SK-N-SH (cell line): ENCODE data around the gene MED8. TPM values are rescaled to one million over a fixed set of nuclear protein-coding genes. Genes with fewer than 3 reads are reported as not detected.

ENCODE experiments used
- CTCF ChIA-PET: fragments of 300-600, 350-600 bp; formaldehyde crosslinking; extraction: SDS; loops from one replicate; lab custom pipeline; 2021; lab: Yijun Ruan, JAX
- POLR2A ChIA-PET: fragments of 350-600 bp; sonication (Branson Sonifier 250); formaldehyde crosslinking; extraction: SDS; loops from one replicate; lab custom pipeline; 2020; ENCODE audit warnings: antibody characterized with exemption, inconsistent platforms; lab: Yijun Ruan, JAX
- DNase-seq: peaks from one replicate; pipeline ENCODE4 v3.0.0; 2012
- H2AFZ ChIP-seq: fragments of 200-600 bp; sonication (generic); 2 replicates; pipeline ENCODE4 v1.8.1; 2016; ENCODE audit warnings: antibody characterized with exemption, mild to moderate bottlenecking, low read depth
- H3F3A ChIP-seq: fragments of 200-600 bp; sonication (generic); replicated peaks from 2 replicates; pipeline ENCODE3; 2016; ENCODE audit warnings: antibody characterized with exemption, mild to moderate bottlenecking; ENCODE audit not compliant: insufficient read depth
- H3K27ac ChIP-seq, 2 experiments: fragments of 200-500 bp in 1 of 2; fragments of 200-600 bp in 1 of 2; sonication (Bioruptor generic) in 1 of 2; sonication (generic), shearing (Covaris generic) in 1 of 2; 2 replicates each; pipeline versions ENCODE4 v1.5.1 to v1.6.1; 2014 to 2016; ENCODE audit warnings: low read depth in 2 of 2, inconsistent platforms in 1 of 2, low read length in 1 of 2, mild to moderate bottlenecking in 1 of 2, mixed read lengths in 1 of 2
- H3K27me3 ChIP-seq: fragments of 200-600 bp; sonication (generic), shearing (Covaris generic); 2 replicates; pipeline ENCODE4 v1.6.1; 2016; ENCODE audit warnings: mixed run types; ENCODE audit not compliant: insufficient read depth
- H3K36me3 ChIP-seq, 2 experiments: fragments of 200-500 bp in 1 of 2; fragments of 200-600 bp in 1 of 2; sonication (Bioruptor generic) in 1 of 2; sonication (generic) in 1 of 2; replicated peaks in 1 of 2; 2 replicates each; pipeline versions ENCODE3 to v1.5.1; 2014 to 2016; ENCODE audit warnings: low read length in 1 of 2, mild to moderate bottlenecking in 1 of 2; ENCODE audit not compliant: insufficient read depth in 2 of 2, control insufficient read depth in 1 of 2
- H3K4me1 ChIP-seq, 2 experiments: fragments of 200-500 bp in 1 of 2; fragments of 200-600 bp in 1 of 2; sonication (Bioruptor generic) in 1 of 2; sonication (generic), shearing (Covaris generic) in 1 of 2; 2 replicates each; pipeline versions ENCODE4 v1.5.1 to v1.6.1; 2014 to 2016; ENCODE audit warnings: low read depth in 1 of 2, low read length in 1 of 2, mixed run types in 1 of 2; ENCODE audit not compliant: insufficient read depth in 2 of 2, control insufficient read depth in 1 of 2
- H3K4me2 ChIP-seq: fragments of 200-600 bp; sonication (generic), shearing (Covaris generic); 2 replicates; pipeline ENCODE4 v1.6.1; 2017; ENCODE audit warnings: mixed run types
- H3K4me3 ChIP-seq, 2 experiments: fragments of 200-500 bp in 1 of 2; fragments of 200-600 bp in 1 of 2; sonication (Bioruptor generic) in 1 of 2; sonication (generic), shearing (Covaris generic) in 1 of 2; 2 replicates each; pipeline versions ENCODE4 v1.5.1 to v1.8.1; 2014 to 2016; ENCODE audit warnings: low read depth in 2 of 2, inconsistent platforms in 1 of 2, low read length in 1 of 2, mild to moderate bottlenecking in 1 of 2, mixed read lengths in 1 of 2, moderate library complexity in 1 of 2
- H3K79me2 ChIP-seq: fragments of 200-600 bp; sonication (generic); 2 replicates; pipeline ENCODE4 v1.8.1; 2017; ENCODE audit warnings: mild to moderate bottlenecking; ENCODE audit not compliant: insufficient read depth
- H3K9ac ChIP-seq: fragments of 200-600 bp; sonication (generic); 2 replicates; pipeline ENCODE4 v1.6.1; 2017; ENCODE audit warnings: mixed run types
- H3K9me2 ChIP-seq: fragments of 200-600 bp; sonication (generic); 2 replicates; pipeline ENCODE4 v1.6.1; 2017; ENCODE audit warnings: mixed run types
- H3K9me3 ChIP-seq: fragments of 200-600 bp; sonication (generic); 2 replicates; pipeline ENCODE4 v1.6.1; 2017; ENCODE audit warnings: mixed run types, mild to moderate bottlenecking, moderate library complexity
- H4K20me1 ChIP-seq: fragments of 200-600 bp; sonication (generic); 2 replicates; pipeline ENCODE4 v1.6.1; 2017; ENCODE audit warnings: mild to moderate bottlenecking, mixed run types; ENCODE audit not compliant: insufficient read depth
- EZH2phosphoT487 ChIP-seq: fragments of 200-600 bp; sonication (generic); IDR thresholded peaks from 2 replicates; pipeline ENCODE4 v1.6.1; 2017; ENCODE audit warnings: low read depth, mixed run types, mild to moderate bottlenecking, antibody characterized with exemption, moderate library complexity, borderline replicate concordance
- FOSL2 ChIP-seq: IDR thresholded peaks from 2 replicates; pipeline ENCODE4 v1.4.0; 2012; ENCODE audit warnings: low read depth, mild to moderate bottlenecking, moderate library complexity, borderline replicate concordance
- FOXJ3 ChIP-seq: sonication (generic); formaldehyde crosslinking; IDR thresholded peaks from 2 replicates; pipeline ENCODE4 v1.5.1; 2020; ENCODE audit warnings: mild to moderate bottlenecking, missing genetic modification reagents
- GABPA ChIP-seq: IDR thresholded peaks from 2 replicates; pipeline ENCODE4 v1.4.0; 2012; ENCODE audit warnings: low read depth, mild to moderate bottlenecking
- IRF3 ChIP-seq: fragments of 150-350 bp; IDR thresholded peaks from 2 replicates; pipeline ENCODE4 v1.6.1; 2016; ENCODE audit warnings: mild to moderate bottlenecking, low read depth, low read length
- MAX ChIP-seq: IDR thresholded peaks from 2 replicates; pipeline ENCODE4 v1.4.0; 2012; ENCODE audit warnings: low read depth
- MEF2A ChIP-seq: IDR thresholded peaks from 2 replicates; pipeline ENCODE4 v1.4.0; 2012; ENCODE audit warnings: low read depth, borderline replicate concordance
- NFIC ChIP-seq: IDR thresholded peaks from 2 replicates; pipeline ENCODE4 v1.4.0; 2012; ENCODE audit warnings: borderline replicate concordance
- PBX3 ChIP-seq: IDR thresholded peaks from 2 replicates; pipeline ENCODE4; 2012
- SIN3A ChIP-seq: IDR thresholded peaks from 2 replicates; pipeline ENCODE4 v1.6.1; 2012; ENCODE audit warnings: low read depth, mild to moderate bottlenecking, low read length, moderate library complexity, borderline replicate concordance
- SMC3 ChIP-seq: IDR thresholded peaks from 2 replicates; pipeline ENCODE4 v1.6.1; 2012; ENCODE audit warnings: low read depth, low read length, improper control_type of control experiment
- TAF1 ChIP-seq: IDR thresholded peaks from 2 replicates; pipeline ENCODE4 v1.6.1; 2012; ENCODE audit warnings: low read depth, mild to moderate bottlenecking, low read length, moderate library complexity, borderline replicate concordance
- TEAD4 ChIP-seq: IDR thresholded peaks from 2 replicates; pipeline ENCODE4 v1.4.0; 2012; ENCODE audit warnings: mild to moderate bottlenecking, borderline replicate concordance; ENCODE audit not compliant: insufficient read depth
- ZBTB33 ChIP-seq: IDR thresholded peaks from 2 replicates; pipeline ENCODE4 v1.4.0; 2012; ENCODE audit warnings: low read depth, borderline replicate concordance
- WGBS: methylation state at CpG from one replicate; pipeline ENCODE4 v1.1.6; 2017; ENCODE audit warnings: low lambda C conversion rate; 5-methylcytosine and 5-hydroxymethylcytosine counted together
- polyA plus RNA-seq, 3 experiments: library from polyadenylated mRNA; depleted of rRNA; stranded (reverse); fragments of >200 nt; gene quantifications; 2 replicates each; pipeline ENCODE4 v1.2.3, GENCODE V29; 2012

The MED8 gene
- polyA plus RNA-seq, 1 of the 3 experiments (the other 2 are of a cell fraction), result 33.7 TPM

GRCh38 chr1:43438953-43439581, 49.5 kb upstream of the MED8 start (continued):
- TF ChIP-seq IRF3, result no peak

- TF ChIP-seq SMC3 (no peak), NFIC (no peak), PBX3 (no peak), EZH2phosphoT487 (no peak), IRF3 (no peak), TEAD4 (no peak), FOSL2 (no peak), MAX (no peak), MEF2A (no peak), SIN3A (no peak), FOXJ3 (CRISPR knock-in tag) (no peak), GABPA (no peak), ZBTB33 (no peak), TAF1 (no peak)
- no peak overlapping the region for H3K4me3 ChIP-seq
- 100% methylated on average over 8 of the region's 8 CpGs for WGBS
- H3K9ac ChIP-seq, result no peak overlapping the region
- no peak overlapping the region for H3K4me2 ChIP-seq
- no peaks in the 10 kb centered on the region for H3F3A ChIP-seq
- H3K36me3 ChIP-seq, result peaks cover 7 to 73% of the 10 kb centered on the region in 2 experiments
- H3K9me3 ChIP-seq, result no peaks in the 10 kb centered on the region
- DNase-seq, result no peak
- no peak overlapping the region for H2AFZ ChIP-seq
- POLR2A ChIA-PET, result interaction anchor here (1.3 kb wide), 1 partner anchor 15 kb away, joined by 3 read pairs; the partner anchor contains the start of gene HYI
- H3K4me1 ChIP-seq, result no peaks in the 10 kb centered on the region; a peak in 1 of 4 replicates
- CTCF ChIA-PET, result interaction anchor here (1.1 to 5.4 kb wide), 2 partner anchors 24 to 212 kb away, joined by 3 to 20 read pairs; no protein-coding TSS in a partner anchor
- no peaks in the 10 kb centered on the region for H3K9me2 ChIP-seq
- H3K27ac ChIP-seq, result no peak overlapping the region
- H3K79me2 ChIP-seq, result no peaks in the 10 kb centered on the region
- no peaks in the 10 kb centered on the region for H4K20me1 ChIP-seq
- H3K27me3 ChIP-seq, result no peaks in the 10 kb centered on the region
Measured at GRCh38 chr1:43438576-43438952, 49.0 kb upstream of the MED8 start.
